ENCODE data around the gene CD52.

Gene CD52

DNA sequence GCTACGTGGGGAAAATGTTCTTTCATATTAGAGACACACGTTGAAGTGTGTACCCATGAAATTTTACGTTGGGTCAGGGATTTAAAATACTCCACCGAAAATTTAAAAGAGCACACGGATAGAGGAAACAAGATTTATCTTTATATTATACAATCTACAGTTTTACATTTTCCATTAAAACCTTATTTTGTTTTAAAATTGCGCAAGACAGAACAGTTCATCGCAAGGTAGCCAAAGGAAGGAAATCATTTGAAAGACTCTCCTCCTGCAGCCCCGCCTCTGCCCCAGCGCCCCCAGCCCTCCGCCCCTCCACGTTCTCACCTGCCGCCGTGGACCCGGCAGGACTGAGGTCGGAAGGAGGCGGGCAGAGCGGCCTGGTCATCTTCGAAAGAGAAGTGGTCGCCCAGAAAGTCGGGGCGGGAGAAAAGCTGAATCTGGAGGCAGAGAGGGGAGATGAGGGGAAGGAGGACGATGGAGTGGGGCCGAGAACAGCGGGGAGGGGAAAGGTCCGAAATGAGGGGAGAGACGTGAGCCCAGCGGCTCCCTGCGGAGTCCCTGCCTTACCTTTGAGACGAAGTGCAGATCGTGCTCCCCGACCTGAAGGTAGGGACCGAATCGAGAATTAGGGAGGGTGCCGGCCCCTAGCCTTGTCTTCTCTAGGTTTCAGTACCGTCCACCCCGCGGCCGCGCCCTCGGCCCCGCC is 18.2 kb downstream of the CD52 start:
- peak in 2 of 3 experiments; percentile 38 to 83 for DNase-seq

DNA sequence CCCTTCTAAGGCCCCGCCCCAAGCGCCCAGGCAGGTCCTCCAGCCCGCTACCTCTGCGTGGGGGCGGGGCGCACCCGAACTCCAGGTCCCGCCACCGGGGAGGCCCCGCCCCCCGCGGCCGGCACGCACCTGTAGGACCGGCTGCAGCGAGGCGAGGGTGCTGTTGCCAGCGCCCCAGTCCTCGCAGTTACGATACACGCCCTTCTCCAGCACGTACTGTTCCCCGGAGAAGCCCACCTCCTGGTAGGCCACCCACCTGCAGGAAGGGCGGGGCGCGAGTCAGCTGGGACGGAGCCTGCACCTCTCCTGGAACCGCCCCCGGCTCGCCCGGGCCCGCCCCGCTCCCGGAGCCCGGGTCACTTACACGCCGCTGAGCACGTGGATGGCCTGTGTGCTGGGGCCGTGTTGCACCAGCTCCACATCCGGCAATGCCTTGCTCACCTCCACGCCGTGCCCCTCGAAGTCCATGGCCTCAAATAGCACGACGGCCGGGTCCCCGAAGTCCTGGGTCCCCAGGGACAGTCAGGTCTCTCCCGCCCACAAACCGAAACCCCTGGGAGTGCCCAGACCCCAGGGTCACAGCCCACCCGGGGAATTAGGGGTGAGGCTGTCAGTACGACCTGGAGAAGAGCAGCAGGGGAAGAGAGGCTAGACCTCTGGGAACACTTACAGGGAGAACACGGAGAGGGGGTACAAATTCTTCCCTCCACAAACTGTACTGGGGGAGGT is 18.9 kb downstream of the CD52 start:
- peak; percentile 88 to 89 (median 89) for DNase-seq

DNA sequence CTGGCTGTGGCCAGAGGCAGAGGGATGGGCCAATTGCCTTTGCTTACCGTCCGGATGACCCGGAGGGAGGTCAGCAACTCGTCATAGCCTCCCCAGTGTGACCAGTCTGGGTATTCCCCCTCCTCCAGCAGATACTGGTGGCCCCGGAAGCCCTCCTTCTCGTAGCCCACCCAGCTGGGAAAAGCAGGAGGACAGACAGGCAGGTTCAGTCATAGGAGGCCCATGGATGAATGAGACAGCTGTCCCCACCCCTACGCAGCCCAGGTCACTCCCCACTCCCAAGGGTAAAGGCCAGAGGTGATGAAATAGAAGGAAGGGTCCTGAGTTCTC is 19.4 kb downstream of the CD52 start:
- DNase-seq, result no peak

DNA sequence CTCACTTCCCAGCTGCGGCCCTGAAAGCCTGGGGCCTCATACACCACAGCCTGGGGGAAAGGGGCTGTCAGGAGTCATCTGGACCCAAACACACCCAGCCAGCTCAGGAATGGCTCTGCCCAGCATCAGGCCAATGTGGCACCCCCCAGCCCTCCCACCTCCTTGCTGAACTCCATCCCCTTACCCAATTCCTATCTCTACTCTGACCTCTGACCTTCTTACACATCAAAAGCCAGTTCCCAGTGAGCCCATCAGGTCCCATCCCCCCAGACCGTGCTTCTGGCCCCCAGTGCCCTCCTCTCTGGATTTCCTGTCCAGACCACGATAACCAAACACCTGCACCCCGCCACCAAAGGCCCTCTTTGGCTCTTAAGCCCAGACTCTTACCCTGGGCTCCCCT is 19.9 kb downstream of the CD52 start:
- no peak for DNase-seq

DNA sequence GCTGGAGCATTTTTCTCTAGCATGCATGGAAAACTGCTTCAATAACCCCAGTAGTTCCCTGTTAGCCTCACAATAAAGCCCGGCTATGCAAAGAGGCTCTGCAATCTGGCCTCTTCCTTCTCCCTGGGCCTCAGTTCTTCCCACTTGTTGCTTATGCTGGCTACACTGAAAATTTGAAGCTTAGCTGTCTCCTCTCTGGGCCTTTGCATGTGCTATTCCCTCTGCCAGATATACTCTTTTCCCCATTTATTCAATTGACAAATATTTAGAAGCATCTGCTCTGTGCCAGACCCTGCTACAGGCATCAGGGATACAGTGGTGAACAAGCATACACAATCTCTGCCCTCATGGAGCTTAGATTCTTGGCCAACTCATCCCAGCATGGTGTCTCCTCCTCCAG is 20.9 kb downstream of the CD52 start:
- DNase-seq, result no peak

DNA sequence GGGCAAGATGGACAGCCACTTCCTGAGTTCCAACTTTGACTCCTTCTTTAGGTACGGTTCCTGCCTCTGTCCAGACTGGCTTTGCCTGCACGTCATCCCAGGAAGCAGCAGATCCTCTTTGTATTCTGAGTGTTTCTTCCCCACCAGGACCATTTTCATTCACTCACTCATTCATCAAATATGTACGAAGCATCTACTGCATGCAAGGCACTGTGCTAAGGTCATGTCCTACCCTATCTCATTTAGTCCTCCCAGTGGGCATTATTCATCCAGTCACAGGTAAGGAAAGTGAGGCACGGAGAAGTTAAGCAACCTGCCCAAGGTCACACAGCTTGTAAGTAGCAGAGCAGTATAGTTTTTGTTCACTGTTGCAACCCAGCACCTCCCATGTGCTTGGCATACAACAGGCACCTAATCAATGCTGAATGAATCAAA is 22.3 kb downstream of the CD52 start:
- no peak for DNase-seq

DNA sequence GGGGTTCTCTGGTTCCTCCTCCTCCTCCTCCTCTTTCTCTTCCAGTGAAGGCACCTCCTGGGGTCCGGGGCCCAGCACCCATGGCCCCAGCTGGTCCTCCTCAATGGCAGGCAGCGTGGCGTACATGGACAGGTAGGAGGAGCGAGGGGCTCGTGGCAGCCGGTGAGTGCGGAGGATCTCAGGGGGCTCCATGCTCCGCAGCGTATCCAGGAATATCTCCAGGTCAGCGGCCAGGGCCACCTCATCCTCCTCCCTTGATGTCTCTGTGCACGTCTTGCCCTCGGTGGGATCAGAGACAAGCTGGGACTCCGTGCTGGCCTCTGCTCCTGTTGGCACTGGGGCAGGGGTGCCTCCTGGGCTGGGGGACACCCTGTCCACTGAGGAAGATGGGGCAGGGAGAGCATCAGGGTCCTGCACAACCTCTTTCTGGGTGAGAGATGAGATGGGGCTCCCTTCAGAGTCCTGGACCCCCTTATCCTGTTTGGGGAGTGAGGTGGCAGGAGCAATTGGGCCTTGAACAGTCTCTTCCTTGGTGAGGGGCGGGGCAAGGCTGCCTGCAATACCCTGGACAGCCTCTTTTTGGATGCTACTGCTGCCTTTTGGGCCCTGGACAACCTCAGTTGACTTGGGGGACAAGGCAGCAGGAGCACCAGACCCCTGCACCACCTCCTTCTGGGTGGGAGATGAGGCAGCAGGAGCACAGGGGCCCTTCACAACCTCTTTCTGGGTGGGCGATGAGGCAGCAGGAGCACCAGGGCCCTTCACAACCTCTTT is 26.6 kb downstream of the CD52 start:
- no peak for DNase-seq

DNA sequence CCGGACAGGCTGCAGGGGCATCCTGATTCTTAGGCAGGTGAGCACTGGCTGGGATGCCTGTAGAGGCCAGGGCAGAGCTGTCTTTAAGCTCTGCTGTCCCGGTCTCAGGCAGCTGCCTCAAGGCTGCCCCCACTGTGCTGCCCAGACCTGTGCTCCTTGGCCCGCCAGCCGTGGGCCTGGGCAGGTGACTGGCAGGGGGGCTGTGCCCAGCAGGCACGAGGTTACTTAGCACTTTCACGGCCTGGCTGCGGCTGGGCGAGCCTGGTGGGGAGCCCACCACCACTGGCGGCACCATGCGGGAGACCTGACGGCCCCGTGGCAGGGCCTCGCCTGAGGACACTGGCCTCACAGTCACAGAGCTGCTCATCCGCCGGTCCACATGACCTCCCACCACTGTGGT is 28.0 kb downstream of the CD52 start:
- DNase-seq, result no peak

DNA sequence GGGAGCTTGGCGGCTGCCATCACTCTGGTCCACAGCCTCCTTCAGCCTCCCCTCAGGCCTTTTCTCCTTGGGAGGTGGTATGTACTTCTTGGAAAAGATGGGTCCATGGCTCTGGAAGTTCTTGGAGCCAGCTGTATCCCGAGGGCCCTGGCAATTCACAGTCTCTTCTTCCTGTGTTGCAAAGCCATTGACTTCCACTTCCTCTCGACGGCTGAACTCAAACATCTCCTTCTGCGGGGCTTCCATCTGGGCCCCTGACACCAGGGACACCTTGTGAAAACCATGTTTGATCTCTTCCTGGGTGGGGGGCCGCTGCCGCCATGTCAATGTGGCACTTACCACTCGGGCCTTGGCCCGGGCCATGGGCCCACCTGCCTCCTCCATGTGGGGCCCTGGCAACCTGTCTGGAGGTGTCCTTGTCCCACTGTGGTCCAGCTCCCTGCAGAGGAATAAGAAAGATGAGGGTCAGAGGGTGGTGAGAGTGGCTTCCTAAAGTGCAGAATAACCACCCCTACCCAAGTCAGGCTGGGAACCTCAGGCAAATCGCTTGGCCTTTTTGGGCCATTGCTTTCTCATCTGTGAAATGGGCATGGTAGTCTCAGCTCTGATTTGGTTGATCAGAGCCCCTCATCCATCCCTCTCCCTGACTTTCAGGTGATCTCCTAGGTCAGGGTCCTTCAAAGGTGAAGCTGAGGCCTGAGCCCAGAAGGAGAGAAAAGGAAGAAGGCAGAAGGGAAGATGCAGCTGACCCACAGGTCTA is 28.7 kb downstream of the CD52 start:
- no peak for DNase-seq

DNA sequence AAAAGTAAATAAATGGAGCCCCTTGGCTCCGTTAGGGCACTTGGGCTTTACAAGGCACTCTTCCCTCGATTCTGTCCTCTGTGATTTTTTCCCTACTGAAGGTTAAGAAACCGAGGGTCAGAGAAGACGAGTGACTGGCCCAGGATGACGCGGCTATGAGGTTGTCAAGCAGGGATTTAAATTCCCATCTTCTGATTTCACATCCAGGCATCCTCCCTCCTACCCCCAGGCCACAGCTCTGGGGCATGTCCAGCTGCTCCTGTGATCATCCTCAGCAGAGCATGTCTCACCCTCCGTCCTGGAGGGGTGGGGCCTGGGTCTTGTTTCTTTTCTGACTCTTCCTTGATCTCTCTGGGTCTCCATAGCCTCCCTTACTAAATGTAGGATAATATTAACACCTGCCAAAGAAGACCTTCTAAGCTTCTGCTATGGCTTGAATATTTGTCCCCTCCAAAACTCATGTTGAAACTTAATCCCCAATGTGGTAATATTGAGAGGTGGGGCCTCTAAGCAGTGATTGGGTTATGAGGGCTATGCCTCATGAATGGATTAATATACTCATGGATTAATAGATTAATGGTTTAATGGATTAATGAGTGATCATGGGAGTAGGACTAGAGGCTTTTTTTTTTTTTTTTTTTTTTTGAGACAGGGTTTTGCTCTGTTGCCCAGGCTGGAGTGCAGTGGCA is 31.6 kb downstream of the CD52 start:
- no peak for DNase-seq

DNA sequence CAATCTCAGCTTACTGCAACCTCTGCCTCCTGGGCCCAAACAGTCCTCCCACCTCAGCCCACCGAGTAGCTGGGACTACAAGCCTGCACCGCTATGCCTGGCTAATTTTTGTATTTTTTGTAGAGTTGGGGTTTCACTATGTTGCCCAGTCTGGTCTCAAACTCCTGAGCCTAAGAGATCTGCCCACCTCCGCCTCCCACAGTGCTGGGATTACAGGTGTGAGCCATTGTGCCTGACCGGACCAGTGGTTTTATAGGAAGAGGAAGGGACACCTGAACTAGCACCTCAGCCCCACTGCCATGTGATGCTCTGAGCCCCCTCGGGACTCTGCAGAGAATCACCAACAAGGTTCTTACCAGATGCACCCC is 32.1 kb downstream of the CD52 start:
- no peak for DNase-seq

DNA sequence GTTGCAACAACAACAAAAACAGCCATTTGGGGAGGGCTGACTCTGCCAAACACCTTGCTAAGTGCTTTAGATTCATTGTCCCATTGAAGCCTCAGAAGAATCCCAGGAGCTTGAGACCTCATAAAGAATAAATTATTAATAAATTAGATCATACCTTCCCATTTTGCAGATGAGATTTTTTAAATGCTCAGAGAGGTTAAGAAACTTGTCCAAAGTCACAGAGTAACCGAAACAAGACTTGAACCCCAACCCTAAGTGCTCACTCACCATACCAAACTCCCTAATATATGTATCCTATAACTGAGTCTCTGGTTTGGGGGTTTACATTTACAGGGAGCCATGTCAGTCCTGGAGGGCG is 32.6 kb downstream of the CD52 start:
- no peak for DNase-seq

DNA sequence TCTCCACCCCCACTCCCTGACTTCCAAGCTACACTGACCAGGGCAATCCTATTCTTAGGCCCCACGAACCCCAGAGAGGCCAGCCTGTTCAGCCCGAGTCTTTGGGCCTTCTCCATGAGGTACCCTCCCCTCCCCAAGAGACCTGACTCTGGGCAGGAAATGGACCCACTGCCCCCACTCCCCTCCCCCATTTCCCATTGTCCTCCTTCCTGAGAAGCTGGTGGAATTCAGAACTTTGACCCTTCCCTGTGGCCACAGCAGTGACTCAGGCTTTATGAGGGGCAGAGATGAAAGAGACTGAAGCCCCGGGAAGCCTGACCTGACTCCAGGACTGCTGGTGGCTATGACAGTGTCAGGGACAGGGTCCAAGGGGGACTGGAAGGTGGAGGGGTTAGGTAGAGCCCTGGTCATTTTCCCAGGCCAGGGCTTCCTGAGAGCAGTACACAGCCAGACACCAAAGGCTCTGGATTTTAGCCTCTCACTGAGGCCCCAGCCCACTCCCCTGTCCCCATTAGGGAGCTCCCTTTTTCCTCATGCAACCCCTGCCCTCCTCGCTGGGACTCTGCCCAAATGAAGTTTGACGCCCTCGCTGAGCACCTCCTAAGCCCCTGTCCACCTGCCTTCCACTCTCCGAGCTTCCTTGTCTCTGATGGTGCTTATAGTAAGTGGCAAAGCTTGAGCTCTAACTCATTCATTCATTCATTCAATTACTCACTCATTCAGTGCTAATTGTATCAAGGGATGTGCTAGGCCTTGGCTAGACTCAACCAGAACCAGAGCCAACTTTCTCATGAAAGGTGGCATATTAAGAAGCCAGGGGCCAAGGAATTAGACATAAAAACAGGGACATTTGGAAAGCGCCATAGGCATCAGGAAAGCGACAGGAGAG is 33.2 kb downstream of the CD52 start:
- no peak for DNase-seq

DNA sequence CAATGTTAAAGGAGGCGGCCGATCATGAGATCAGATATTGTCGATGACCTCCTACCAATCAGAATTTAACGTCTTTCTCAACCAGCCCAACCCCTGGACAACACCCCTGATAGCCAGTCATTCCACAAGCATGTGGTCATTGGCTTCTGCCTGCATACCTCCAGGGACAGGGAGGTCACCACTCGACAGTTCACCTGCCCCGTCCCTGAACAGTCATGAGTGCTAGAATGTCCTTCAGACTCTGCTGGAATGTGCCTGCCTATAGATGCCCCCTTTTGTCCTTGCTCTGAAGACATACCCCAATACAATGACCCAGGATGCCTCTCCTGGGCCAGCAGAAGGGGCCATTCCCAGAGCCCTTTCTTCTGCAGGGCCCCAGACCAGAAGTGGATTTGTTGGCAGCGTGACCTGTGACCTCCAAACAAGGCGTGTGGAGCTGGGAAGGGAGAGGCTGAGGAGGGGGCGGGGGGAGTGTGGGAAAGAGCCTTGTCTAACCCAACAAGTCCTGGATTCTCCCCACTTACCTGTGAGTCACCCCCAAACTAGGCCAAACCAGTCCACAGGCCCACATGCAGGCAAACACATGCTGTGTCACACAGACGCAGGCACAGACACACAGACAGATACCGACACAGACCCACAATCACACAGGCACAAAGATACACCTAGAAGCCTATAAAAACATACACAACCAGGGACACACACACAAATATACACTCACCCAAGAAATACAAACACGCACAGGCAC is 34.0 kb downstream of the CD52 start:
- DNase-seq, result no peak

DNA sequence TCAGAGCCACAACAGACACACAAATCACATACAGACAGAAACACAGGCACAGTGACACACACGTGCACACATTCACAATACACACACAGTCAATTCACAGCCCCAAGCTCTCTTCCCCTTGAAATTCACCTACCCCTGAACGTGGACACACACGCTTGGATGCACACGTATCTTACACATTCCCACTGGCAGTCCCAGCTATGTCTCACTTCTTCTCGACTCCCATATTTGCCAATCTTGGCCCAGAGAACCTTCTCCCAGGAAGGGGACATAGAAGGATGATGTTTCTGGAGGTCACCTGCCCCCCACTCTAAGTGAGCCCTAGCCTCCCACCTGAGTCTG is 34.6 kb downstream of the CD52 start:
- DNase-seq, result no peak

DNA sequence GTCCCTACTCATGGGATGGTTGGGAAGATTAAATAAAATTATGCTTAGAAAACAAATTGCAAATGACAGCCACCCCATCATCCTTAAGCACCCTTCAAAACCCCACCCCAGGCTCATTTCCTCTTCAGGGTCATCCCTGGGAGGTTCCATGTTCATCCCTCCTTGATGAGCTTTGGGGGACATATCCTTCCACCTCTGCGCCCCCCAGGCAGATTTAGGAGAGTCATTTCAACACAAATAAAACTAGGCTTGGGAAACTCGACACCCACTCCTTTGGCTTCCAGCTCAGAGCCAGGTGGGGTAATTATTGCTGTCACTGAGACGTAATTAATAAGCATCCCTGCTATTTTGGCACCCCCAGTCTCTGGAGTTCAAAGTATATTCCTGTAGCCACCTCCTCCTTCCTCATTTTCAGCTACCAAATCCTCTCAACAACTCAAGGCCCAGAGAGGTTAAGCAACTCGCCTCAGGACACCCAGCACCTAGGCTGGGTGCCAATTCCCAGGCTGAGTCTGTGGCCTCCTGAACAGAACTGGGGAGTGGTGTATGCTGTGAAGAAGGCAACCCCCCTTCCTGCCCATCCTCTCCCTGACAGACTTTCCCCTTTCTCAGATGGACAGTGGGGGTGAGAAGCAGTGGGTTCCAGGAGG is 35.6 kb downstream of the CD52 start:
- peak in 2 of 3 experiments; percentile 24 to 62 for DNase-seq

DNA sequence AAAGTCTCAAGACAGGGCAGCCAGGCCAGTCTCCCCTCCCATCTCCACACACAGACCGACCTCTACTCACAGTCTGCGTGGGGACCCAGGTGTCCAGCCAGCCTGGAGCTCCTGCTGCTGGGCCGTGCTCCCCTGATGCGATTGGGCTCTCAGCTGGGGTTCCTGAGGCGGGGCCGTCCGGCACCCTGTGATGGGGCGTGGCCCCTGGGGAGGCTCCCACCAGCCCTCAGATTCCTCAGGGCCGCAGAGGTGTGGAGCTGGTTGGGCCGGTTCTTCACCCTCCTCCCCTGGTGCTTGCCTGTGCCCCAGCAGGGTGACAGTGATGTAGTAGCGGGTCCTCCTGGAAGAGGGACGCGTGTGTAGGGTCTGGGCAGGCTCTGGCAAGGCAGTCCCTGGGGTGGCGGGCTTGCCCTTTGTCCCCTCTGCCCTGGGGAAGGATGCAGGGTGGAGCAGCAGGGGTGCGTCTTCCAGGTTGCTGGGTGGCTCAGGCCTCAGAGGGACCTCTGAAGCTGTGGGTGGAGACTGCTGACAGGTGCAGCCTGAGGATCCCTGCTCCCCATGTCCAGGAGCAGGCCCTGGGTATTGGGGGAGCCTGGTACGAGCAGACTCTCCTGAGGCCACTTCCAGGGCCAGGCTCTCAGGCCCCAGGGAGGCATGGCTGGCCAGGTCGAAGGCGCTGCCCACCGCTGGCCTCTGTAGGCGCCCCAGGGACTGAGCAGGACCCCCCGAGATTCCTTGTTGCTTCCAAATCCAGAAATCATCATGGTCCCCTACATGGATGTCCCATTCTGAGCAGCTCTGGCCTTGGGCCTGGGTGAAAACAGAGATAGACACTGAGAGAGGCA is 36.4 kb downstream of the CD52 start, which contains the start of gene CRYBG2:
CRYBG2 (minus strand) TSS at position 155 of the 845 bp plus-strand sequence. CDS start 7,473 bp downstream, outside the sequence.
- DNase-seq, result peak in 2 of 3 experiments; percentile 20 to 42

DNA sequence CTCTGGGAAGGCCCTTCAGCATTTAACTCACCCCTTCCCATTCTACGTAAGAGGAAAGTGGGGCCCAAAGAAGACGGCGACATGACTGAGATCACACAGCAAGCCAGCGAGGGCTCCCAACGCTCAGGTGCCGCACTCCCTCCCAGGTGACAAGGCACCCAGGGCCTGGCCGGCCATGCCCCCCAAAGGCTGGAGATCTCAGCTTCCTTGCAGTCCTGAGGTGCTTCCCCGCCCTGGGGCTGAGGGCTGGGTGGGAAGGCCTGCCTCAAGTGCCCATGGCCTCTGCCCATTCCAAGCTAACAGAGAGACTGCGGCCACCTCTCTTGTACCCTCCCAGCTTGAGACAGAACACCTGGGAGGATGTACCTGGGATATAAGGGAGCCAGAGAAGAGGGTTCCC is 37.2 kb downstream of the CD52 start:
- DNase-seq, result no peak

DNA sequence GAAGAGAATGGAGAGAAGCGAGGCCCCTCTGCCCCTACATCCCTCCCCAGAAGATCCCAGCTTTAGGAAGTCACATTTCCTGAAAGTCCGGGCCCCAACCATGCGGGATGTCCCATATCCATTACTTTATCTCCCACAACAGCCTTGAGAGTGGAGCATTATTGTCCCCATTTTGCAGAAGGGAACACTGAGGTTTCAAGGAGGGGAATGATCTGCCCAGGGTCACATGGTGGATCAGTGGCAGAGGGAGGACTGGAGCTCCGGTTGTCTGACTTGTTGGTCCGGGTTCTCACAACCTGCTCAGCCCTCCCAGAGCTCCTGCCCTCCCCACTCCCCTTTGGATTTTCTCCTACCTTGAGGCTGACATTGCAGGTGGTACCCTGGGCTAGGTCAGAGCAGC is 38.3 kb downstream of the CD52 start:
- DNase-seq, result no peak
